Islet precursor cell (in vitro differentiated cells): Measurements from ENCODE around the gene D2HGDH.
A peak's percentile ranks its signal among the peaks of the same experiment; 100 is the strongest.

Source experiments
- DNase-seq: peaks from one replicate; pipeline ENCODE4 v3.0.0-alpha.2; 2018

D2HGDH gene

GRCh38 chr2:241734467-241735208 lies at the start of gene D2HGDH:
Gene D2HGDH (plus strand): TSS chr2:241734630. CDS start chr2:241735225, 595 bp downstream.
- peak; percentile 93 for DNase-seq

GRCh38 chr2:241686324-241686649 lies 48.1 kb upstream of the D2HGDH start:
- no peak for DNase-seq

GRCh38 chr2:241686650-241687425 lies 47.6 kb upstream of the D2HGDH start, which contains the start of gene DTYMK:
Gene DTYMK (minus strand): TSS chr2:241686815. CDS start chr2:241686783, 32 bp downstream.
- DNase-seq: peak; percentile 97

- DNase-seq: no peak
Measured at GRCh38 chr2:241689306-241689705, 45.1 kb upstream of the D2HGDH start.

- DNase-seq: no peak
Measured at GRCh38 chr2:241690202-241690717, 44.2 kb upstream of the D2HGDH start.

- DNase-seq: no peak
Measured at GRCh38 chr2:241692448-241692847, 42.0 kb upstream of the D2HGDH start.

- no peak for DNase-seq
Measured at GRCh38 chr2:241695651-241696050, 38.8 kb upstream of the D2HGDH start.

GRCh38 chr2:241701149-241701398 lies 33.4 kb upstream of the D2HGDH start:
- no peak for DNase-seq

- DNase-seq: peak; percentile 97
Measured at GRCh38 chr2:241701399-241702154, 32.9 kb upstream of the D2HGDH start, which contains the start of gene ING5. Gene ING5 (plus strand): TSS chr2:241702039. CDS start chr2:241702066, 27 bp downstream.

GRCh38 chr2:241702155-241703031 lies 32.0 kb upstream of the D2HGDH start:
- peak; percentile 96 for DNase-seq

GRCh38 chr2:241703032-241703604 lies 31.3 kb upstream of the D2HGDH start:
- no peak for DNase-seq

GRCh38 chr2:241706537-241706936 lies 27.9 kb upstream of the D2HGDH start:
- DNase-seq: no peak

- DNase-seq: no peak
Measured at GRCh38 chr2:241708879-241709278, 25.6 kb upstream of the D2HGDH start.

- DNase-seq: no peak
Measured at GRCh38 chr2:241719093-241719492, 15.3 kb upstream of the D2HGDH start.

- DNase-seq: no peak
Measured at GRCh38 chr2:241720099-241720498, 14.3 kb upstream of the D2HGDH start.

GRCh38 chr2:241720560-241720959 lies 13.9 kb upstream of the D2HGDH start:
- DNase-seq: no peak

GRCh38 chr2:241721852-241722251 lies 12.6 kb upstream of the D2HGDH start:
- DNase-seq: no peak

GRCh38 chr2:241722896-241723454 lies 11.5 kb upstream of the D2HGDH start:
- no peak for DNase-seq

GRCh38 chr2:241724259-241724974 lies 10.0 kb upstream of the D2HGDH start:
- DNase-seq: no peak

GRCh38 chr2:241724975-241725870 lies 9.2 kb upstream of the D2HGDH start:
- DNase-seq: no peak
